Neural progenitor cell (in vitro differentiated cells): ENCODE data around the gene MYO7B. TPM values are rescaled to one million over a fixed set of nuclear protein-coding genes. Genes with fewer than 3 reads are reported as not detected.

Experiments
- DNase-seq: peaks from one replicate; pipeline ENCODE4 v3.0.0-alpha.2; 2016; ENCODE audit warnings: low spot score
- H2AFZ ChIP-seq: fragments of 200-600 bp; sonication (generic); replicated peaks from 2 replicates; pipeline ENCODE4 v1.6.1; 2016; ENCODE audit warnings: antibody characterized with exemption
- H3F3A ChIP-seq: fragments of 200-600 bp; sonication (generic); 2 replicates; pipeline ENCODE4 v1.6.1; 2016; ENCODE audit warnings: antibody characterized with exemption, low read depth
- H3K27ac ChIP-seq: fragments of 200-600 bp; sonication (generic); 2 replicates; pipeline ENCODE4 v1.5.1; 2016; ENCODE audit warnings: mild to moderate bottlenecking
- H3K27me3 ChIP-seq: fragments of 200-600 bp; sonication (generic); 2 replicates; pipeline ENCODE4 v1.6.1; 2016; ENCODE audit warnings: mild to moderate bottlenecking, moderate library complexity
- H3K36me3 ChIP-seq: fragments of 200-600 bp; sonication (generic); 2 replicates; pipeline ENCODE4 v1.5.1; 2016
- H3K4me1 ChIP-seq: fragments of 200-600 bp; sonication (generic); 2 replicates; pipeline ENCODE4 v1.6.1; 2016; ENCODE audit warnings: mixed run types
- H3K4me2 ChIP-seq: fragments of 200-600 bp; sonication (generic); 2 replicates; pipeline ENCODE4 v1.6.1; 2016
- H3K4me3 ChIP-seq: fragments of 200-600 bp; sonication (generic); 2 replicates; pipeline ENCODE4 v1.5.1; 2016
- H3K79me2 ChIP-seq: fragments of 200-600 bp; sonication (generic); 2 replicates; pipeline ENCODE4 v1.6.1; 2016; ENCODE audit warnings: low read depth
- H3K9ac ChIP-seq: fragments of 200-600 bp; sonication (generic); 2 replicates; pipeline ENCODE4 v1.6.1; 2016
- H3K9me3 ChIP-seq: fragments of 200-600 bp; sonication (generic); 2 replicates; pipeline ENCODE4 v1.5.1; 2016; ENCODE audit warnings: low read depth
- H4K20me1 ChIP-seq: fragments of 200-600 bp; sonication (generic); 2 replicates; pipeline ENCODE4 v1.6.1; 2016; ENCODE audit warnings: low read depth
- H3K27ac Mint-ChIP-seq: 3 replicates; pipeline ENCODE4 v1.8.0; 2021; ENCODE audit warnings: mixed read lengths
- H3K27me3 Mint-ChIP-seq: 2 replicates; pipeline ENCODE4 v1.8.0; 2022; ENCODE audit warnings: low read depth, mild to moderate bottlenecking, inconsistent platforms, moderate library complexity, mixed read lengths; ENCODE audit not compliant: insufficient read depth
- H3K36me3 Mint-ChIP-seq: 3 replicates; pipeline ENCODE4 v1.8.0; 2021; ENCODE audit warnings: mixed read lengths
- H3K4me1 Mint-ChIP-seq: 3 replicates; pipeline ENCODE4 v1.8.0; 2021; ENCODE audit warnings: mixed read lengths
- H3K4me3 Mint-ChIP-seq: 3 replicates; pipeline ENCODE4 v1.8.0; 2021; ENCODE audit warnings: mild to moderate bottlenecking, moderate library complexity, mixed read lengths
- H3K9me3 Mint-ChIP-seq: 3 replicates; pipeline ENCODE4 v1.8.0; 2020; ENCODE audit warnings: mixed read lengths
- EZH2 ChIP-seq: fragments of 200-600 bp; sonication (generic); IDR thresholded peaks from 2 replicates; pipeline ENCODE4 v1.6.1; 2017; ENCODE audit warnings: antibody characterized with exemption, mild to moderate bottlenecking, moderate library complexity
- EZH2phosphoT487 ChIP-seq: fragments of 200-600 bp; sonication (generic); IDR thresholded peaks from 2 replicates; pipeline ENCODE4 v1.6.1; 2017; ENCODE audit warnings: antibody characterized with exemption
- total RNA-seq: library from RNA; depleted of rRNA; stranded (reverse); fragments of >200 nt; gene quantifications from 2 replicates; pipeline ENCODE4 v1.2.3, GENCODE V29; 2015; ENCODE audit warnings: low replicate concordance
- TF ChIP-seq, protein P1 (sequence below): fragments of 200-600 bp; sonication (generic); IDR thresholded peaks from 2 replicates; pipeline ENCODE4 v1.5.1; 2017; ENCODE audit warnings: antibody characterized with exemption, mild to moderate bottlenecking

Gene MYO7B
- total RNA-seq, 1 donor from 2014 or later, result not detected

DNA sequence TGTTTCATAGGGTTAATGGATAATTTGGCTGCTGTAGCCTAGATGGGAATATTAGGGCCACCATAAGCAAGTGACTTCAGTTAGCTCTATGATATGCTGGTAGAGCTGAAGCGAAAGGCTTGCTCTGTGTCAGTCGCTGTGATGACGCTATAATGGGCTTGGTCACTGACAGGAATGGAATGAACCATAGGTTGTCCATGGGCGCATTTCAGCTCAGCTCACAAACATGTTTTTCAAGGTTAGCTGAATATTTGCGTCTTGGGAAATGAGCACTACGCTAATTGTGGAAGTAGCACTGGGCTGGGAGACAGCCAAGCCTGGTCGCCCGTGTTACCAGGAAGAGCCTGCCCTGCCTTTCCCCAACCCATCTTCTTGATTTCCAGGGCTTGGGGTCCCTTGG, 3.2 kb upstream of the MYO7B start:
- Histone ChIP-seq H3K9ac (no peak overlapping the region), H3K27me3 (peaks cover 6% of the 10 kb centered on the region), H3K36me3 (no peaks in the 10 kb centered on the region), H3K4me2 (no peak overlapping the region), H3K4me1 (peaks cover 16% of the 10 kb centered on the region), H3K4me3 (no peak overlapping the region), H2AFZ (no peak overlapping the region), H3K79me2 (no peaks in the 10 kb centered on the region), H3F3A (peaks cover 16% of the 10 kb centered on the region), H3K9me3 (no peaks in the 10 kb centered on the region), H3K27ac (no peak overlapping the region), H4K20me1 (no peaks in the 10 kb centered on the region)
- no peak for TF ChIP-seq EZH2phosphoT487
- no peak for TF ChIP-seq EZH2
- TF ChIP-seq, protein P1, sequence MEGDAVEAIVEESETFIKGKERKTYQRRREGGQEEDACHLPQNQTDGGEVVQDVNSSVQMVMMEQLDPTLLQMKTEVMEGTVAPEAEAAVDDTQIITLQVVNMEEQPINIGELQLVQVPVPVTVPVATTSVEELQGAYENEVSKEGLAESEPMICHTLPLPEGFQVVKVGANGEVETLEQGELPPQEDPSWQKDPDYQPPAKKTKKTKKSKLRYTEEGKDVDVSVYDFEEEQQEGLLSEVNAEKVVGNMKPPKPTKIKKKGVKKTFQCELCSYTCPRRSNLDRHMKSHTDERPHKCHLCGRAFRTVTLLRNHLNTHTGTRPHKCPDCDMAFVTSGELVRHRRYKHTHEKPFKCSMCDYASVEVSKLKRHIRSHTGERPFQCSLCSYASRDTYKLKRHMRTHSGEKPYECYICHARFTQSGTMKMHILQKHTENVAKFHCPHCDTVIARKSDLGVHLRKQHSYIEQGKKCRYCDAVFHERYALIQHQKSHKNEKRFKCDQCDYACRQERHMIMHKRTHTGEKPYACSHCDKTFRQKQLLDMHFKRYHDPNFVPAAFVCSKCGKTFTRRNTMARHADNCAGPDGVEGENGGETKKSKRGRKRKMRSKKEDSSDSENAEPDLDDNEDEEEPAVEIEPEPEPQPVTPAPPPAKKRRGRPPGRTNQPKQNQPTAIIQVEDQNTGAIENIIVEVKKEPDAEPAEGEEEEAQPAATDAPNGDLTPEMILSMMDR, result no peak
- H3K4me3 Mint-ChIP-seq, result no peak overlapping the region
- H3K9me3 Mint-ChIP-seq, result peaks cover 2% of the 10 kb centered on the region
- peaks cover 12% of the 10 kb centered on the region for H3K4me1 Mint-ChIP-seq
- DNase-seq, result no peak
- no peaks in the 10 kb centered on the region for H3K36me3 Mint-ChIP-seq
- H3K27me3 Mint-ChIP-seq, result peaks cover 3% of the 10 kb centered on the region
- no peak overlapping the region for H3K27ac Mint-ChIP-seq

DNA sequence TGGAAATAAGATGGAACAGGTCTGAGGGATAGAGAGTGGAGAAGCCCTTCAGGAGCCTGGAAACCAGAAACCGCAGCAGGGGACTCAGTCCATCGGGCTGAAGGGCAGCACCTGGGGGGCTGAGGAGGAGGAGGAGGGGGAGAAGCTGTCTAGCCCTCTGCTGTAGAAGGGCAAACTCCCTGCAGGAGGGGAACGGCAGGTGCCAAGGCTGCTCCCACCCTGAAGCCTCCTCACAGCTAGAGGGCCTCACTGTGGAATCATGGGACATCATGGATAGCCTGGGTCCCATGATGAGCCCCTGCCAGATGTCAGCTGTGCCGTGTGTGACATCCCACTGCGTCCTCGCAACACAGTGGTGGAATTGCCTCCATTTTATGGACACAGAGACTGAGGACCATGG, 435 bp downstream of the MYO7B start:
- no peak overlapping the region for H3K27ac ChIP-seq
- no peaks in the 10 kb centered on the region for H3K9me3 Mint-ChIP-seq
- no peak overlapping the region for H3K4me2 ChIP-seq
- no peak overlapping the region for H3K4me3 Mint-ChIP-seq
- H3K27me3 ChIP-seq, result peaks cover 11% of the 10 kb centered on the region
- no peak overlapping the region for H3K27ac Mint-ChIP-seq
- H2AFZ ChIP-seq, result no peak overlapping the region
- H3K4me1 Mint-ChIP-seq, result no peaks in the 10 kb centered on the region
- no peaks in the 10 kb centered on the region for H3K27me3 Mint-ChIP-seq
- no peaks in the 10 kb centered on the region for H3K4me1 ChIP-seq
- no peak overlapping the region for H3K9ac ChIP-seq
- no peak for DNase-seq
- no peaks in the 10 kb centered on the region for H4K20me1 ChIP-seq
- TF ChIP-seq, protein P1, result no peak
- H3K79me2 ChIP-seq, result no peaks in the 10 kb centered on the region
- no peaks in the 10 kb centered on the region for H3K9me3 ChIP-seq
- H3K36me3 ChIP-seq, result no peaks in the 10 kb centered on the region
- H3K36me3 Mint-ChIP-seq, result no peaks in the 10 kb centered on the region
- H3K4me3 ChIP-seq, result no peak overlapping the region
- no peaks in the 10 kb centered on the region for H3F3A ChIP-seq

DNA sequence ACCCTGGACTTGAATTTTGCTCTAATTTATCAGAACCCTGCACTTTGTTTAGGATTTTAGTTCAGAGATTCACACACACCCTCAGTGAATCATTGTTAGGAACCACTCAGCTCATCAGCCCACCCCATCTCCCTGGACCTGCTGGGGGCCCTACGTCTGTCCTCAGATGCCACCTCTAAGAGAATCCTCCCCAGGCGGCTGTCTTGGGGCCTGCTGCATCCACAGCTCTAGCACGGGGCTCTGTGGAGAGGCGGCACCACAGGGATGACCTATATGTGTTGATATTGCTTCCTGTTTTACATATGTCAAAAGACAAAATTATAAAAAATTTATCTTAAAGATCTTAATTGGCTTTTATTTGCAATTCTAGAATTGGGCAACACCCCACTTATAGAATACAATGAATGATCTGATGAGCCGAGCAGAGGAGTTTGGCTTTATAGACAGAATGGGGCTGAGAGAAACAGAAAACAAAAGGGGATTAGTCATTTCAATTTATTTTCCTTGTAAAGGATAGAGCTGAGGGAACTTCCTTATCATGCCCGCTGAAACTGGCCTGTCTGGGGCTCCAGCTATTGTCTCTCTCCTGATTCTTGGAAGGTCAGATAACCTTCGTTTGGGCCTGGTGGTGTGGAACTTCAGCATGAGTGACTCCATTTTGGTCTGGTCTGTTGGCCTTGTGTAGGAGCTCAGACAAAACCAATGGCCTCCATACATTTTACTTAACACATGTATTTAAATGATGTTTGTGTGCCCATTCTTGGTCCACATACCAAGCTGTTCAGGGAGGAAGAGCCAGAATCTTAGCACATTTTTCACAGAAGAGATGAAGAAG, 1.4 kb downstream of the MYO7B start:
- H3K4me1 Mint-ChIP-seq, result no peaks in the 10 kb centered on the region
- H3K27ac Mint-ChIP-seq, result no peak overlapping the region
- no peaks in the 10 kb centered on the region for H3K4me1 ChIP-seq
- no peak overlapping the region for H3K27ac ChIP-seq
- no peaks in the 10 kb centered on the region for H3K79me2 ChIP-seq
- H3K9me3 ChIP-seq, result no peaks in the 10 kb centered on the region
- H3K36me3 Mint-ChIP-seq, result no peaks in the 10 kb centered on the region
- TF ChIP-seq EZH2 (no peak), EZH2phosphoT487 (no peak)
- TF ChIP-seq, protein P1, result no peak
- H3K4me2 ChIP-seq, result no peak overlapping the region
- DNase-seq, result no peak
- H3K4me3 Mint-ChIP-seq, result no peak overlapping the region
- H3K27me3 Mint-ChIP-seq, result no peaks in the 10 kb centered on the region
- peaks cover 11% of the 10 kb centered on the region for H3K27me3 ChIP-seq
- no peaks in the 10 kb centered on the region for H3K36me3 ChIP-seq
- no peak overlapping the region for H2AFZ ChIP-seq
- no peak overlapping the region for H3K4me3 ChIP-seq
- H3K9me3 Mint-ChIP-seq, result no peaks in the 10 kb centered on the region
- no peaks in the 10 kb centered on the region for H3F3A ChIP-seq
- no peak overlapping the region for H3K9ac ChIP-seq
- no peaks in the 10 kb centered on the region for H4K20me1 ChIP-seq
